ENCODE measurements around the gene PCDHA2. TPM values are rescaled to one million over a fixed set of nuclear protein-coding genes. Genes with fewer than 3 reads are reported as not detected.
A peak's percentile ranks its signal among the peaks of the same experiment; 100 is the strongest.
"Not testable (repeated sequence)": the region's sequence is repeated elsewhere in the genome, so short reads cannot be mapped to it uniquely, and the experiment has no call there.

The PCDHA2 gene
- total and polyA plus RNA-seq, 9 of the 15 experiments (the other 6 are each of a cell fraction or from before 2014, with no cell fraction given): not detected

GRCh38 chr5:140785905-140786686, 8.6 kb upstream of the PCDHA2 start, which contains the start of gene PCDHA1:
Gene PCDHA1 (plus strand): TSS chr5:140786140.
- WGBS (ENCODE audit: insufficient coverage, low coverage, missing lambda C conversion rate): 7% methylated on average over 29 of the region's 29 CpGs
- no TSS peak for BruUV-seq (replicated peaks)
- Histone ChIP-seq H3K36me3 (ENCODE audit: control insufficient read depth, insufficient read depth, low read length) (no peaks in the 10 kb centered on the region), H3K9me3 (replicated peaks; ENCODE audit: control insufficient read depth, insufficient read depth, low read depth, low read length) (no peaks in the 10 kb centered on the region), H3K4me3 (no peak within 1 kb of the TSS), H3K9me1 (ENCODE audit: control insufficient read depth, insufficient read depth, low read length) (no peaks in the 10 kb centered on the region), H2AFZ (ENCODE audit: low read depth, low read length) (no peak within 1 kb of the TSS), H3K4me2 (ENCODE audit: insufficient read depth, low read length) (no peak within 1 kb of the TSS), H4K20me1 (replicated peaks; ENCODE audit: control insufficient read depth, insufficient read depth, low read length) (no peaks in the 10 kb centered on the region), H3K27ac (ENCODE audit: extremely low read depth, low read depth, low read length) (no peak within 1 kb of the TSS), H3K79me2 (ENCODE audit: control insufficient read depth, insufficient read depth, low read length) (no peaks in the 10 kb centered on the region), H3K27me3 (ENCODE audit: control insufficient read depth in 2 of 2, insufficient read depth in 2 of 2, low read length in 2 of 2) (peaks cover 0 to 4% of the 10 kb centered on the region in 2 experiments; a peak in 1 of 5 replicates), H3K9ac (ENCODE audit: insufficient read depth in 1 of 2, low read depth in 2 of 2, low read length in 2 of 2) (no peak within 1 kb of the TSS), H3K4me1 (replicated peaks in 1 of 2; ENCODE audit: control insufficient read depth in 2 of 2, insufficient read depth in 2 of 2, low read length in 2 of 2) (peaks cover 0 to 2% of the 10 kb centered on the region in 2 experiments; a peak in 1 of 5 replicates)
- POLR2A ChIA-PET: interaction anchor here (0.8 kb wide), 1 partner anchor 246 kb away, joined by 3 read pairs; no protein-coding TSS in a partner anchor
- FAIRE-seq: no peak
- ATAC-seq: no peak
- TF ChIP-seq CTCF (IDR thresholded peaks at IDR 0.05 in 2 of 3, conservative IDR thresholded peaks at IDR 0.05 in 1 of 3; ENCODE audit: insufficient read depth in 2 of 3, low read depth in 1 of 3, low read length in 3 of 3): peak; percentile 16 to 36 (median 25); a peak in 3 of 6 replicates
- no peak for TF ChIP-seq ZNF780A (CRISPR knock-in tag; IDR thresholded peaks at IDR 0.05)
- TF ChIP-seq SMAD2 (IDR thresholded peaks at IDR 0.05; ENCODE audit: low read depth, low read length): no peak
- TF ChIP-seq SETDB1 (IDR thresholded peaks at IDR 0.05; ENCODE audit: low read length): no peak
- no peak for TF ChIP-seq ZNF263 (CRISPR knock-in tag; IDR thresholded peaks at IDR 0.05; ENCODE audit: borderline replicate concordance)
- TF ChIP-seq CHD1 (IDR thresholded peaks at IDR 0.05; ENCODE audit: low read length): no peak
- TF ChIP-seq PHF8 (IDR thresholded peaks at IDR 0.05; ENCODE audit: borderline replicate concordance, low read length): no peak
- no peak for TF ChIP-seq POLR3G (IDR thresholded peaks at IDR 0.05; ENCODE audit: extremely low read depth, insufficient read length, insufficient replicate concordance)
- TF ChIP-seq JUN (IDR thresholded peaks at IDR 0.05; ENCODE audit: borderline replicate concordance, low read depth, low read length): no peak
- no peak for TF ChIP-seq JUN (CRISPR knock-in tag; IDR thresholded peaks at IDR 0.05; ENCODE audit: borderline replicate concordance)
- no peak for TF ChIP-seq SMARCE1 (IDR thresholded peaks at IDR 0.05)
- peak in 1 of 2 experiments; percentile 33; a peak in 2 of 4 replicates for TF ChIP-seq RAD21 (CRISPR knock-in tag; conservative IDR thresholded peaks at IDR 0.05 in 1 of 2, IDR thresholded peaks at IDR 0.05 in 1 of 2)
- DNase-seq (ENCODE audit: extremely low read depth in 1 of 4, low spot score in 3 of 4): peak in 3 of 4 experiments; percentile 9 to 16 (median 11)
- intact Hi-C loops (cut with micrococcal nuclease): loop anchor here (1.0 kb wide), 1 partner anchor 255 kb away; no protein-coding TSS in a partner anchor
- in situ Hi-C loops (cut with MboI): no loop called here
- CTCF ChIA-PET (ENCODE audit: low intra/inter-chr PET ratio): no interaction called here

- H3K4me3 ChIP-seq; in situ Hi-C loops (cut with MboI); H3K79me2 ChIP-seq (ENCODE audit: control insufficient read depth, insufficient read depth, low read length); H3K4me2 ChIP-seq (ENCODE audit: insufficient read depth, low read length); DNase-seq (ENCODE audit: extremely low read depth in 1 of 4, low spot score in 3 of 4); H3K4me1 ChIP-seq (replicated peaks in 1 of 2; ENCODE audit: control insufficient read depth in 2 of 2, insufficient read depth in 2 of 2, low read length in 2 of 2); ATAC-seq; H3K9me3 ChIP-seq (replicated peaks; ENCODE audit: control insufficient read depth, insufficient read depth, low read depth, low read length); POLR2A ChIA-PET; H3K27me3 ChIP-seq (ENCODE audit: control insufficient read depth in 2 of 2, insufficient read depth in 2 of 2, low read length in 2 of 2); H3K36me3 ChIP-seq (ENCODE audit: control insufficient read depth, insufficient read depth, low read length); H2AFZ ChIP-seq (ENCODE audit: low read depth, low read length); H3K27ac ChIP-seq (ENCODE audit: extremely low read depth, low read depth, low read length); H3K9me1 ChIP-seq (ENCODE audit: control insufficient read depth, insufficient read depth, low read length); H4K20me1 ChIP-seq (replicated peaks; ENCODE audit: control insufficient read depth, insufficient read depth, low read length); FAIRE-seq; CTCF ChIA-PET (ENCODE audit: low intra/inter-chr PET ratio); H3K9ac ChIP-seq (ENCODE audit: insufficient read depth in 1 of 2, low read depth in 2 of 2, low read length in 2 of 2); intact Hi-C loops (cut with micrococcal nuclease); BruUV-seq (replicated peaks): not testable (repeated sequence)
- WGBS (ENCODE audit: insufficient coverage, low coverage, missing lambda C conversion rate): 51% methylated on average over 31 of the region's 44 CpGs
Observed at GRCh38 chr5:140787422-140787821, 7.2 kb upstream of the PCDHA2 start.

Data from K562 (cell line).